Iris pigment epithelial cell (primary cell): ENCODE measurements around the gene VPS35.
"Not testable (repeated sequence)": the region's sequence is repeated elsewhere in the genome, so short reads cannot be mapped to it uniquely, and the experiment has no call there.

Source experiments
- DNase-seq: peaks from one replicate; pipeline ENCODE4 v3.0.0-alpha.2; 2011; ENCODE audit warnings: low read depth

The VPS35 gene

DNA sequence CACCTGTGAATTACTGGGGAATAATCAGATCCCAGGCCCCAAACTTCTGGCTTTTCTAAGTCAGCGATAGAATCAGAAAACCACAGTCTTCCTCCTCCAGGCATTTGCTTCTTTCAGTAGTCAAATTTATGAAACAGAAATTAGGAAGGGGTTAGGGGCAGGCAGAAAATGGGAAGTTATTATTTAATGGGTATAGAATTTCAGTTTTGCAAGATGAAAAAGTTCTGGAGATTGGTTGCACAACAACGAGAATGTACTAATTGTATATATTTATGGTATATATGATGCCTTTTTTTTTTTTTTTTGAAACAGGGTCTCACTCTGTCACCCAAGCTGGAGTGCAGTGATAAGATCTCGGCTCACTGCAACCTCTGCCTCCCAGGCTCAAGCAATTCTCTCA lies 23.9 kb upstream of the VPS35 start:
- DNase-seq: no peak

DNA sequence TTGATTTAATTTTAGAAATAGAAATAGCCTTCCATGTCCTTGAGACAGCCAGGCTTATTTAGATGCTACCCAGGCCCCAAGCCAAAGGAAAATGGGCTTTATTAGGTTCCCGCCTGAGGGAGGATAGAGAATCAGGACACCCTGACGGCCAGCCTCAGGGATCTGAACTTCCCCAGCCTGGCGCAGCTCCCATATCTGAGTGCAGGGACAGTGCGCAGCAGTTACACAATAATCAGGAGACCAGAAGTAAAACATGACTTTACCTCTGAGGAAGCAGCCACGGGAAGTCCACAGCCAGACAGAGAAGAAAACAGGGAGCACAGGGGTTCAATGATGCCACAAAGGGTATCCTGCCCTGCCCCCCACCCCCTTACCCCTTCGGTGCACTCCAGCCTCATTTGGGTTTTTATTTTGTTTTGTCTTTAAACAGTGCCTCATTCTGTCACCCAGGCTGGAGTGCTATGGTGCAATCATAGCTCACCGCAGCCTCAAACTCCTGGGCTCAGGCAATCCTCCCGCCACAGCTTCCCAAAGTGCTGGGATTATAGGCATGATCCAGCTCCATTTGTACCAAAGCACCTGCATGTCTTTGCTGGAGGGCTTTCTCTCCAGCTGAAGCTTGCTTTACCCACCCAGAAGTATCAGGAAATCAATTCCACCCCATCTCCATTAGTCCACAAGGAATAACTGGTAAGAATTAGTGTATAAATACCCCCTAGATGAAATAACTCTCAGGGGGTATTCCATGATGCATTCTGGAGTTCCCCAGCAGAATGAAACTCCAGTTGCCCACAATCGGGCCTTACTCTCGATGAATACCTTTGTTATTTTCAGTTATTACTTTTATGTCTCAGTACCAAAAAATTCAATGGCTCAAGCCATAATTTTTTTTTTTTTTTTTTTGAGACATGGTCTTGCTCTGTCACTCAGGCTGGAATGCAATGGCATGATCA lies 22.4 kb upstream of the VPS35 start:
- no peak for DNase-seq

GRCh38 chr16:46709469-46710005 lies 20.6 kb upstream of the VPS35 start:
- no peak for DNase-seq

DNA sequence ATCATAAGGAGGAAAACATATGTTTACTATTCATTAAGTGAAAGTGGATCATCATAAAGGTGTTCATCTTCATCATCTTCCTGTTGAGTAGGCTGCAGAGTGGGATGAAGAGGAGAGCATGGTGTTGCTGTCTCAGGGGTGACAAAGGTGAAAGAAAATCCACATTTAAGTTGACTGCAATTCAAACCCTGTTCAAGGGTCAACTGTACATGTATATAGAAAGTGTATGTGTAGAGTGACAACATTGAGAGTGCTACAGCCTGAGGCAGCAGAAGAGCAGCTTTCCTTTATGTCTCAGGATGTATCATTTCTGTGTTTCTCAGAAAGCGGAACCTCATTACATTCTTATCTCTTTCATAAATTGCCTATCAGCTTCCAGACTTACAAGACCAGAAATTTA lies 17.7 kb upstream of the VPS35 start:
- no peak for DNase-seq

DNA sequence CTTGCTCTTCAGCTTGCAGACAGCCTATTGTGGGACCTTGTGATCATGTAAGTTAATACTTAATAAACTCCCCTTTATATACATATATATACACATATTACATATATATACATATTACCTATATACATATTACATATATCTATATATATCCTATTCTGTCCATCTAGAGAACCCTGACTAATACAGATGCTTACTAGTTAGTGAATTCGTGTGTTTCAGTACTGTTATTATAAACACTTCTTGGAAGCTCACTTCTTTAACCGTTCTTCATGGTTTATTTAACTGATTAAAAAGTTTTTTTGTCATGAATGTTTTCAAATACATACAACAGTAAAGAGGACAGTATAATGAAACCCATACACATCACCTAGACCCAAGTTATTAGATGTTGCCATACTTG lies 13.1 kb upstream of the VPS35 start:
- no peak for DNase-seq

GRCh38 chr16:46701615-46702014 lies 12.6 kb upstream of the VPS35 start:
- DNase-seq: no peak

DNA sequence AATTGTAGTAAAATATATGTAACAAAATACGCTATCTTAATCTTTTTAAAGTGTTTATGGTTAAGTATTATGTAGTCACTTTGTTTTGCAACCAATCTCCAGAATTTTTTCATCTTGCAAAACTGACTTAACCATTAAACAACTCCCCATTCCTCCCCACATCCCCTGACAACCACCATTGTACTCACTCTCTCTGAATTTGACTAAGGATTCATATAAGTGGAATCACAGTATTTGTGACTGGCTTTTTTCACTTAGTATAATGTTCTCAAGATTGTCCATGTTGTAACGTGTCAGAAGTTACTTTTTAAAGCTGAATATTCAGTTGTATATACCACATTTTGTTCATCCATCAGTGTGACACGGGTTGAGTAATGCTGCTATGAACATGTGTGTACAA lies 11.1 kb upstream of the VPS35 start:
- no peak for DNase-seq

DNA sequence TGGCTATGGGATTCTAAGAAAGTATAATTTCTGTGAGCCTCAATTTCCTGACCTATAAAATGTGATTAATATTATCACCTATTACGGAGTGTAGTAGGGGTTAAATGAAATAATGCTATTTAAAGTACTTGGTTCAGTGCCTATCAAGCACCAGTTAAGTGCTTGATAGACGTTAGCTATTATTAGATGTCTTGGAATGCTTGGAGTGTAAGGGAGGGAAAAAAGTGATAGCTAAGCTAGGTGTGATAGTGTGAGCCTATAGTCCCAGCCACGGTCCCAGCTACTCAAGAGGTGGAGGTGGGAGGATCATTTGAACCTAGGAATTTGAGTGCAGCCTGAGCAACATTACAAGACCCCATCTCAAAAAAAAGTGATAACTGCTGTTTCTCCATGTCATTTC lies 8.0 kb upstream of the VPS35 start:
- DNase-seq: no peak

DNA sequence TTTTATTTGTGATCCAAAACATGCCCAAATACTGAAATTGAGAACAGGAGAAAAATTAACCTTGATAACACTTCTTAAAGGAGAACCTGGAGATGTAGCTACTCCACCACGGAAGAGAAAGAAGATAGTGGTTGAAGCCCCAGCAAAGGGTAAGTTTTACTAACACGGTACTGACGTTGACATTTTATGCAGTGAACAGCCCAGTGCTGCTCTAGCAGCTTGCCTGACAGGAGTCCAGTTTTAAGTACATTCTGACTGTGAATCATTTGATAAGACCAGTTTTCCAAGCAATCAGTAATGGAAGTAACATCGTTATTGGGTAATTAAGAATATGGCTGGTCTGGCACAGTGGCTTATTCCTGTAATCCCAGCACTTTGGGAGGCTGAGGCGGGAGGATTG lies 7.0 kb upstream of the VPS35 start:
- no peak for DNase-seq

GRCh38 chr16:46693598-46693997 lies 4.6 kb upstream of the VPS35 start:
- DNase-seq: no peak

DNA sequence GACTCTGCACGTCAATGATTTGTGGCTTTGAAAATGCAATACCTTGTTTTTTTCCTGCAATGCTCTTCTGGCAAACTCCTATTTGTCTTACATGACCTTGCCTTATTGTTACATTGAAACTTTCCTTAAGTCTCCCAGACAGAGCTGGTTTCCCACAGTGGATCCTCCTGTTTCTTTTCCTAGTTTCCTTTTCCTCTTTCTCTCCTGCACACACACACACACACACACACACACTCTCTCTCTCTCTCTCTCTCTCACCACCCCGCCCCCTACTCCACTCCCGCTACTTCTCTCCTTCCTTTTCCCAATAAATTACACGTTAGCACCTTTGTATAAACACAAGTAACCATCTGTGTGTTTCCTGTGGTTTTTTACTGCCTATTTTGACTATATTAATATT lies 2.7 kb upstream of the VPS35 start:
- DNase-seq: peak; percentile 28

DNA sequence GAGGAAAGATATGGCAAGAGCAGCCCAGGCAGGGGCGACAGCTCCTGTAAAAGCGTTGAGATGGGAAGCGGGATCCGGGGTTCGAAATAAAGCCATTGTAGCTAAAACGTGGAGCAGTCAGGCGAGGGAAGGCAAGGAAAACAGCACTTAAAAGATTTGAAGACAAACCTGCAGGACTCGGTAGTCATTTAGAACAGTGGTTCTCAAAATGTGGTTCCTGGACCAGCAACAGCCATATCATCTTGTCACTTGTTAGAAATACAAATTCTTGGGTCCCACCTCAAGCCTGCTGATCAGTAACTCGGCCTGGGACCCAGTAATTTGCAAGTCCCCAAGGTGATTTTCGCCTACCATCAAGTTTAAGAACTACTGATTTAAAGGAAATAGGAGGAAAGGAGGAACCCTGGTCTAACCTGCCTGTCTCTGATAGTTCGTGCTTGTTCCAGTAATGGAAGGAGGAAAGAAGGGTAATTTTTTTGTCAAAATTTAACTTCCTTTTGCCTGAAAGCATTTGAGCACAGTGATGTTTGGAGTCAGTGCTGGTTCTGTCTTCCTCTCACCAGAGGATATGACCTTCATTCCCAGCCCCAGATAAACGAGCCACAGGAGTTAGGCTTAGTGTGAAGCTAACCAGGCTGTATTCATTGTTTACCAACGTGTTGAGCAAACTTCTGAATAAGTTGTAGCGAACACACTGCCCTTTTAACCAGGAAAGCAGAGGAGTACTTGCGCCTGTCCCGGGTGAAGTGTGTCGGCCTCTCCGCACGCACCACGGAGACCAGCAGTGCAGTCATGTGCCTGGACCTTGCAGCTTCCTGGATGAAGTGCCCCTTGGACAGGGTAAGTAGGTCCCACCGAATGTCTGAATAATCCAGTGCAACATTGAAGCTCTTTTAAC lies 1.6 kb upstream of the VPS35 start:
- DNase-seq: peak; percentile 46

- DNase-seq: peak; percentile 95
Measured at GRCh38 chr16:46689365-46690280, 645 bp upstream of the VPS35 start, which contains the start of gene ORC6. Gene ORC6, plus strand, starts transcription at chr16:46689659. Its CDS starts 47 bp downstream, at chr16:46689706.

DNA sequence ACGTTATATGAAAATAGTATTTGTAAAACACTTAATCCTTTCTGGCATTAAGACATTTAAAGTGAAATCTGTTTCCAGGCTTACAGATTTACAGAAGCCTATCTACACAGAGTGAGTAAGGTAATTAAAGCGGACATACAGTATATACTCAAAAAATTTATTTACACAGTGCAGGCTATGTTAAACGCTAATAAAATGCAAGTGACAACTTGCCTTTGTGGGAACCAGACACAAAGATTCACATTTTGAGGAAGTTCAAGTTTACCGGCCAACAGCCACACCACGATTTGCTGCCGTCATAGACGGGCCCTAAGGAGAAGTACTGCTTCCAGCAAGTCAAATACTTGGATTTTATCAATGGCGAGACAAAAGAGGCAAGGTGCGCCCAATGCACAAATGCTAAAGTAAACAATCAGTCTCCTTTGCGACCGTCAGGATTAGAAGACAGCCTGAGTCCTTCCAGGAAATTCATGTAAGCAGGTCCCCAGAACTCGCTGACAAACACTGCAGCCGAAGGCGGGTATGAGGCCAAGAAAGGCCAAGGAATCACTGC lies 801 bp downstream of the VPS35 start:
- DNase-seq: peak; percentile 43

DNA sequence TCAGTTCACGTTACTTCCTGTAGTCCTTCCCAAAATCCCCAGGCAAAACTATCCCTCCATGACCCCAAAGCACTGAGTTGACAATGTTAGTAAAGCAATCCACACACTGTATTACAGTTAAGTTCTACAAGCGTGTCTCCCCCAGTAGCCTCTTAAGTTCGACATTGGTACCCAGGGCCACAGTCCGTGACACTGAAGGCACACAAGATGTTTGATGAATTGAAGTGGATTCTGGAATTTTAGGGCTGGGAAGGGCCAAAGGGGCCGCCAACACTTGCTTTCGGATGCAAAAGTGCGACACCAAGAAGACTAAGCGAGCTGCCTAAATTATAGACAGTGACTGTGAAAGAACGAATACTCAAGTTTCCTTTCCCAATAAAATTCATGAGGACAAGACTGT lies 1.5 kb downstream of the VPS35 start:
- no peak for DNase-seq

GRCh38 chr16:46686815-46687473 lies 2.0 kb downstream of the VPS35 start:
- no peak for DNase-seq

- not testable (repeated sequence) for DNase-seq
Measured at GRCh38 chr16:46681867-46682266, 7.1 kb downstream of the VPS35 start.

DNA sequence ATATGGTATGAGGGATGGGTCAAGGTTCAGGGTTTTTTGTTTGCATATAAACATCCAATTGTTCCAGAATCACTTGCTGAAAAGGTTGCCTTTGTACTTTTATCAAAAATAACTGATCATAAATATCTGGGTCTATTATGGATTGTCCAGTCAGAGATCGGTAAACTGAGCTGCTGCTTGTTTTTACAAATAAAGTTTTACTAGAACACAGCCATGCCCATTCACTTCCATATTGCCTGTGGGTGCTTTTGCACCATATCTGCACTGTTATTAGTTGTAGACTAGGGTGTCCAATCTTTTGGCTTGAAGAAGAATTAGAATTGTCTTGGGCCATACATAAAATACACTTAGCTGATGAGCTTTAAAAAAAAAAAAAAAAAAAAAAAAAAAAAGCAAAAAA lies 11.0 kb downstream of the VPS35 start:
- DNase-seq: not testable (repeated sequence)

GRCh38 chr16:46673320-46674013 lies 15.5 kb downstream of the VPS35 start:
- peak; percentile 76 for DNase-seq

- no peak for DNase-seq
Measured at GRCh38 chr16:46662123-46662522, 26.9 kb downstream of the VPS35 start.
